DOHH2 (cell line): ENCODE data around the gene USP17L11.
"Not testable (repeated sequence)": the region's sequence is repeated elsewhere in the genome, so short reads cannot be mapped to it uniquely, and the experiment has no call there.

ENCODE experiments used
- H3F3A ChIP-seq: fragments of 200-600 bp; sonication (generic), shearing (Covaris generic); 2 replicates; pipeline ENCODE4 v1.6.0; 2016; ENCODE audit warnings: antibody characterized with exemption, mild to moderate bottlenecking; ENCODE audit not compliant: control insufficient read depth, insufficient read depth
- H3K27ac ChIP-seq: fragments of 200-600 bp; sonication (generic); 2 replicates; pipeline ENCODE4 v1.5.1; 2014; ENCODE audit warnings: low read depth, mild to moderate bottlenecking, low read length, moderate library complexity
- H3K27me3 ChIP-seq: fragments of 200-600 bp; sonication (generic); 2 replicates; pipeline ENCODE4 v1.6.1; 2014; ENCODE audit warnings: mild to moderate bottlenecking, low read length, mixed read lengths; ENCODE audit not compliant: control insufficient read depth
- H3K36me3 ChIP-seq: fragments of 200-600 bp; sonication (generic); 2 replicates; pipeline ENCODE4 v1.6.1; 2014; ENCODE audit warnings: mild to moderate bottlenecking, low read length, moderate library complexity, mixed read lengths; ENCODE audit not compliant: control insufficient read depth
- H3K4me1 ChIP-seq: fragments of 200-600 bp; sonication (generic); 2 replicates; pipeline ENCODE4 v1.6.1; 2014; ENCODE audit warnings: mild to moderate bottlenecking, low read length, mixed read lengths; ENCODE audit not compliant: control insufficient read depth
- H3K4me2 ChIP-seq: fragments of 200-600 bp; sonication (generic); 2 replicates; pipeline ENCODE4 v1.6.0; 2014; ENCODE audit warnings: mild to moderate bottlenecking, low read length, moderate library complexity
- H3K4me3 ChIP-seq: fragments of 200-600 bp; sonication (generic); 2 replicates; pipeline ENCODE4 v1.5.1; 2014; ENCODE audit warnings: mild to moderate bottlenecking, low read length, mixed read lengths
- H3K79me2 ChIP-seq: fragments of 200-600 bp; sonication (generic); 2 replicates; pipeline ENCODE4 v1.6.1; 2014; ENCODE audit warnings: mild to moderate bottlenecking, low read length, mixed read lengths; ENCODE audit not compliant: control insufficient read depth
- H3K9me2 ChIP-seq: fragments of 200-600 bp; sonication (generic); replicated peaks from 2 replicates; pipeline ENCODE4 v1.6.1; 2014; ENCODE audit warnings: mild to moderate bottlenecking, low read length, mixed read lengths; ENCODE audit not compliant: control insufficient read depth
- H3K9me3 ChIP-seq: fragments of 200-600 bp; sonication (generic); 2 replicates; pipeline ENCODE4 v1.6.1; 2014; ENCODE audit warnings: antibody characterized with exemption, low read length, mixed read lengths; ENCODE audit not compliant: control insufficient read depth, insufficient read depth
- H4K20me1 ChIP-seq: fragments of 200-600 bp; sonication (generic); 2 replicates; pipeline ENCODE4 v1.6.0; 2014; ENCODE audit warnings: low read depth, mild to moderate bottlenecking, antibody characterized with exemption, low read length, moderate library complexity; ENCODE audit not compliant: control insufficient read depth, insufficient read depth

The USP17L11 gene, protein sequence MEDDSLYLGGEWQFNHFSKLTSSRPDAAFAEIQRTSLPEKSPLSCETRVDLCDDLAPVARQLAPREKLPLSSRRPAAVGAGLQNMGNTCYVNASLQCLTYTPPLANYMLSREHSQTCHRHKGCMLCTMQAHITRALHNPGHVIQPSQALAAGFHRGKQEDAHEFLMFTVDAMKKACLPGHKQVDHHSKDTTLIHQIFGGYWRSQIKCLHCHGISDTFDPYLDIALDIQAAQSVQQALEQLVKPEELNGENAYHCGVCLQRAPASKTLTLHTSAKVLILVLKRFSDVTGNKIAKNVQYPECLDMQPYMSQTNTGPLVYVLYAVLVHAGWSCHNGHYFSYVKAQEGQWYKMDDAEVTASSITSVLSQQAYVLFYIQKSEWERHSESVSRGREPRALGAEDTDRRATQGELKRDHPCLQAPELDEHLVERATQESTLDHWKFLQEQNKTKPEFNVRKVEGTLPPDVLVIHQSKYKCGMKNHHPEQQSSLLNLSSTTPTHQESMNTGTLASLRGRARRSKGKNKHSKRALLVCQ

DNA sequence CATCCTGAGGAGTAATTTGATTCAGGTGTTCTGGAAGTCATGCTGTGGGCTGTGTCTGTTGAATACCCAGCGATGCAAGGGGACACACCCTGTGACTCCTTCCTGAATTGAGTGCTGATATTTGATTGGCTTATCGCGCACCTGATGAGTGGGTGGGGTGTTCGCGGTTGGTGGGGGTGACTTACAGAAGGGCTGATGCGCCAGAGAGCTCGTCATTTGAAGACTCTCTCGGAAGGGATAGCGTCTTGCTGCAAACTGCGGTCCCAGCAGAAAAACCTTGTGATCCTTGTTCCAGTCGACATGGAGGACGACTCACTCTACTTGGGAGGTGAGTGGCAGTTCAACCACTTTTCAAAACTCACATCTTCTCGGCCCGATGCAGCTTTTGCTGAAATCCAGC, at the start of gene USP17L11:
Gene USP17L11, plus strand, starts transcription at position 301 of the 400 bp plus-strand sequence. Its CDS starts 0 bp downstream, at position 301.
- H3K9me3 ChIP-seq, H4K20me1 ChIP-seq, H3K36me3 ChIP-seq, H3F3A ChIP-seq, H3K4me1 ChIP-seq, H3K79me2 ChIP-seq, H3K27ac ChIP-seq, H3K4me2 ChIP-seq, H3K4me3 ChIP-seq, H3K27me3 ChIP-seq, H3K9me2 ChIP-seq: not testable (repeated sequence)

DNA sequence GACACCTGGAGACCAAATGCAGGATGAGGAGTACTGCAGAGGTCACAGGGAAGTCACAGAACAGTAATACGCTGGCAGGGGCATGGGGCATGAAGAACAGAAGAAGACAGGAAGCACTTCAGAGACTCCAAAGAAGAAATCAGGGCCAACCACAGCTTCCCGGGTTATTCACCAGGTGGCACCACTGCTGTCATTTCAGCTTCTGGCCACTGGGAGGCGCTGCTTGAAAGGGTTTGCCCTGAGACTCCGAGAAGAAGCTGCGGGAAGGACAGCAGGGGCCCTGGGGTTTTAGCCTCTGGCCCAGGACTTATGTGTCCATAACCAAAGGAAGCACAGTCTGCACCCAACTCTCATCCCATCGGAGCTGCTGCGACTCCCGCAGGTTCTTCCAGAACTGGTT, 49.2 kb upstream of the USP17L11 start:
- not testable (repeated sequence) for H3K4me2 ChIP-seq, H3K4me3 ChIP-seq

DNA sequence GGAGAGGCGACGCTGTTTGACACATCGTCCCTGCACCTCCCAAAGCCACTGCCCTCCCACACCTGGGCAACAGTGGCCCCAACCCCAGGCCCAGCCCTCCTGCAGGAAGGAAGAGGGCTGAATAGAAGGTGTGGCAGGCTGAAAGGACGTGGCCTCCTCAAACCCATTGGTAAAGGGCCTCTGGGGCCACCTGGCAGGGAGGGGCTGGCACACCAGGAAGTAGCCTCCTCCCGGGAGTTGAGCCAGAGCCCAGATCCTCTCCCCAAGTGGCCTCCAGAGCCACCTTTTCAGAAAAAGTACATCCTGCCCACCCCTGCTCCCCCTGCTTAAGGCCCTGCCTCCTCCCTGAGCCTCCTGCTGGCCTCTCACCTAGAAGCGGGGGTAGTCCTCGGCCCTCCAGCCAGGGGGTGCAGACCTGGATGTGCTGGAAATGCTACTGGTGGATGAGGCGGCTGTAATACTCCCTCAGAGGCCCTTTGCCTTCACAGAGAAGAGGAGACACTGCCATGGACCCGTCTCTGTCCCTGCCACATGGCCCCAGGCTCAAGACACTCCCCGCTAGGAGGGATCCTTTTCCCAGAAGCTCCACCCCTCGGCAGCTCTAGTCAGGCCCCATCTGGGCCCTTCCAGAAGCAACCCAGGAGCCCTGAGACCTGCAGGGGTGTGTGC, 45.3 kb upstream of the USP17L11 start, which contains the start of gene FAM90A26:
Gene FAM90A26, plus strand, starts transcription at position 619 of the 669 bp plus-strand sequence. CDS start 2,764 bp downstream, outside the sequence.
- H3K36me3 ChIP-seq, H4K20me1 ChIP-seq, H3K4me3 ChIP-seq, H3F3A ChIP-seq, H3K79me2 ChIP-seq, H3K9me3 ChIP-seq, H3K4me2 ChIP-seq, H3K9me2 ChIP-seq, H3K27ac ChIP-seq, H3K27me3 ChIP-seq, H3K4me1 ChIP-seq: not testable (repeated sequence)

More for the DNA sequence above, 49.2 kb upstream of the USP17L11 start:
- not testable (repeated sequence) for H3K79me2 ChIP-seq, H3F3A ChIP-seq, H3K4me1 ChIP-seq, H3K36me3 ChIP-seq, H3K27me3 ChIP-seq, H4K20me1 ChIP-seq, H3K9me3 ChIP-seq, H3K9me2 ChIP-seq, H3K27ac ChIP-seq

DNA sequence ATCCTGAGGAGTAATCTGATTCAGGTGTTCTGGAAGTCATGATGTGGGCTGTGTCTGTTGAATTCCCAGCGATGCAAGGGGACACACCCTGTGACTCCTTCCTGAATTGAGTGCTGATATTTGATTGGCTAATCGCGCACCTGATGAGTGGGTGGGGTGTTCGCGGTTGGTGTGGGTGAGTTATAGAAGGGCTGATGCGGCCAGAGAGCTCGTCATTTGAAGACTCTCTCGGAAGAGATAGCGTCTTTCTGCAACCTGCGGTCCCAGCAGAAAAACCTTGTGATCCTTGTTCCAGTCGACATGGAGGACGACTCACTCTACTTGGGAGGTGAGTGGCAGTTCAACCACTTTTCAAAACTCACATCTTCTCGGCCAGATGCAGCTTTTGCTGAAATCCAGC, 4.8 kb upstream of the USP17L11 start, which contains the start of gene USP17L10:
Gene USP17L10, plus strand, starts transcription at position 301 of the 400 bp plus-strand sequence. Its CDS starts 0 bp downstream, at position 301.
- not testable (repeated sequence) for H3K9me2 ChIP-seq, H4K20me1 ChIP-seq, H3F3A ChIP-seq, H3K9me3 ChIP-seq, H3K27me3 ChIP-seq, H3K79me2 ChIP-seq, H3K4me3 ChIP-seq, H3K36me3 ChIP-seq, H3K27ac ChIP-seq, H3K4me1 ChIP-seq, H3K4me2 ChIP-seq

DNA sequence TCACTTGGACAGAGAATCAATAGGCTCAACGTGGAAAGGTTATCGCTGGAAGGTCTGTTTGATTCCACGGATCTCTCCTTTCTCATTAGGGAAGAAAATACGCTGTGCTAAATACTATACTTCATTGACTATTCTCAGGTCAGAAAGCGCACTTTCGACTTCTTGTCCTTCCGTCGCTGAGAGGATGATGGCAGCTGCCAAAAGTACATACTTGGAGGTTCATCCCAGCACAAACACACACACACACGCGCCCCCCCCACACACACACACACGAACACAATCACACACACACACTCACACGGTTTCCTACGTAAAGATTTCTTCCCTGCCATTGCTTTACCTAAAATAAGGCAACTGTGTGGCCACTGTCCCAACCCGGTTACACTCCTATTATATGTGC, 504 bp upstream of the USP17L11 start:
- not testable (repeated sequence) for H3K27me3 ChIP-seq, H3K4me2 ChIP-seq, H4K20me1 ChIP-seq, H3K4me1 ChIP-seq, H3K79me2 ChIP-seq, H3K36me3 ChIP-seq, H3K9me3 ChIP-seq, H3K27ac ChIP-seq, H3F3A ChIP-seq, H3K9me2 ChIP-seq, H3K4me3 ChIP-seq

DNA sequence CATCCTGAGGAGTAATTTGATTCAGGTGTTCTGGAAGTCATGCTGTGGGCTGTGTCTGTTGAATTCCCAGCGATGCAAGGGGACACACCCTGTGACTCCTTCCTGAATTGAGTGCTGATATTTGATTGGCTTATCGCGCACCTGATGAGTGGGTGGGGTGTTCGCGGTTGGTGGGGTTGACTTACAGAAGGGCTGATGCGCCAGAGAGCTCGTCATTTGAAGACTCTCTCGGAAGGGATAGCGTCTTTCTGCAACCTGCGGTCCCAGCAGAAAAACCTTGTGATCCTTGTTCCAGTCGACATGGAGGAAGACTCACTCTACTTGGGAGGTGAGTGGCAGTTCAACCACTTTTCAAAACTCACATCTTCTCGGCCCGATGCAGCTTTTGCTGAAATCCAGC, 4.6 kb downstream of the USP17L11 start, which contains the start of gene USP17L12:
Gene USP17L12, plus strand, starts transcription at position 301 of the 400 bp plus-strand sequence. Its CDS starts 0 bp downstream, at position 301.
- H3K79me2 ChIP-seq, H3K4me1 ChIP-seq, H3K9me2 ChIP-seq, H3K36me3 ChIP-seq, H3K4me3 ChIP-seq, H3K27ac ChIP-seq, H3K27me3 ChIP-seq, H3K9me3 ChIP-seq, H4K20me1 ChIP-seq, H3F3A ChIP-seq, H3K4me2 ChIP-seq: not testable (repeated sequence)

DNA sequence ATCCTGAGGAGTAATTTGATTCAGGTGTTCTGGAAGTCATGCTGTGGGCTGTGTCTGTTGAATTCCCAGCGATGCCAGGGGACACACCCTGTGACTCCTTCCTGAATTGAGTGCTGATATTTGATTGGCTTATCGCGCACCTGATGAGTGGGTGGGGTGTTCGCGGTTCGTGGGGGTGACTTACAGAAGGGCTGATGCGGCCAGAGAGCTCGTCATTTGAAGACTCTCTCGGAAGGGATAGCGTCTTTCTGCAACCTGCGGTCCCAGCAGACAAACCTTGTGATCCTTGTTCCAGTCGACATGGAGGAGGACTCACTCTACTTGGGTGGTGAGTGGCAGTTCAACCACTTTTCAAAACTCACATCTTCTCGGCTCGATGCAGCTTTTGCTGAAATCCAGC, 9.4 kb downstream of the USP17L11 start, which contains the start of gene USP17L13:
Gene USP17L13, plus strand, starts transcription at position 301 of the 400 bp plus-strand sequence. Its CDS starts 0 bp downstream, at position 301.
- not testable (repeated sequence) for H3K27ac ChIP-seq, H3K4me2 ChIP-seq, H3K4me1 ChIP-seq, H3K4me3 ChIP-seq, H3K27me3 ChIP-seq, H4K20me1 ChIP-seq, H3F3A ChIP-seq, H3K9me3 ChIP-seq, H3K79me2 ChIP-seq, H3K9me2 ChIP-seq, H3K36me3 ChIP-seq

DNA sequence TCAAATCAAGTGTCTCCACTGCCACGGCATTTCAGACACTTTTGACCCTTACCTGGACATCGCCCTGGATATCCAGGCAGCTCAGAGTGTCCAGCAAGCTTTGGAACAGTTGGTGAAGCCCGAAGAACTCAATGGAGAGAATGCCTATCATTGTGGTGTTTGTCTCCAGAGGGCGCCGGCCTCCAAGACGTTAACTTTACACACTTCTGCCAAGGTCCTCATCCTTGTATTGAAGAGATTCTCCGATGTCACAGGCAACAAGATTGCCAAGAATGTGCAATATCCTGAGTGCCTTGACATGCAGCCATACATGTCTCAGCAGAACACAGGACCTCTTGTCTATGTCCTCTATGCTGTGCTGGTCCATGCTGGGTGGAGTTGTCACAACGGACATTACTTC, 15.0 kb downstream of the USP17L11 start:
- not testable (repeated sequence) for H4K20me1 ChIP-seq, H3K27ac ChIP-seq, H3K27me3 ChIP-seq, H3K4me1 ChIP-seq, H3K4me3 ChIP-seq, H3K4me2 ChIP-seq, H3K79me2 ChIP-seq, H3K9me3 ChIP-seq, H3F3A ChIP-seq, H3K36me3 ChIP-seq, H3K9me2 ChIP-seq
